ENCODE results near the gene TOX2.

GRCh38 chr20:44053046-44053445 lies 138.4 kb downstream of the TOX2 start:
- TF ChIP-seq CTCF (IDR thresholded peaks at IDR 0.05), result no peak
- TF ChIP-seq ZFX (IDR thresholded peaks at IDR 0.05; ENCODE audit: borderline replicate concordance), result no peak

Measured in 22Rv1 (cell line).